ENCODE measurements around the gene NUDT12.

NUDT12 gene

DNA sequence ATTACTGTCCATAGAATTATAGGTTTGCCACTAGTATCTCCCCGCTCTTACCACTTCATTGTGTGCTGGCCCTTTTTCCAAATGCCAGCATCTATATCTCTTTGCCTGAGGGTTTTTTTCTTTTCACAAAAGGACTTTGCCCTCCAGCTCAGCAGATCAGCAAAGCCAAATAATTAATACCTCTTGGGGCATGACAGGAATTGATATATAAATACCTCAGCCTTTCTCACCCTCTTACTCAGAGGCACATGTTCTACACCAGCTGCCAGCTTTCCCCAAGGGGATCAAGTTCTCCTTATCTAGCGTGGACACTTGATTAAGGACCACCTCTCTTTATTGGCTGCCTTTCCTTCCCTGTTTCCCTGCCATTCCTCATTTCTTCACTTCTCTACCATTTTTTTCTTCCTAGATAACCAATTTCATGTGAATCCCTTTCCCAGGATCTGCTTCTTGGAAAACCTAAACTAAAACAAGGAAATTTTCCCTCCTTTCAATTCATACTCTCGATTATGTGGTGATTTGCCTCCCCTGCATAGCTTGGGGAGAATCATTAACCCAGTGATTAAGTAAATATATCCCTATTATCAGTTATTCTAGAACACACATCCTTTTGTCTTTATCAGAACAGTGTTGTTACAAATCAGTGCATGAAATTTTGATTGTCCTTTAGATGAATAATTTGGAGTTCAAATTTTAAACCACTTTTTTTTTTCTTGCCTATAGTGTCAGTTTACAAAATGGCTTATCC lies 6.9 kb upstream of the NUDT12 start:
- Histone ChIP-seq H3K4me1 (no peaks in the 10 kb centered on the region), H3K9me3 (ENCODE audit: control insufficient read depth, low read length) (no peaks in the 10 kb centered on the region), H3K4me3 (ENCODE audit: low read depth, low read length) (no peak overlapping the region), H3K4me2 (ENCODE audit: low read length) (no peak overlapping the region), H3K27ac (no peak overlapping the region), H3K36me3 (ENCODE audit: control insufficient read depth, insufficient read depth, low read length) (no peaks in the 10 kb centered on the region), H3K79me2 (no peaks in the 10 kb centered on the region), H3K27me3 (ENCODE audit: control insufficient read depth, insufficient read depth, low read length) (no peaks in the 10 kb centered on the region), H2AFZ (no peak overlapping the region), H3K9ac (no peak overlapping the region)
- TF ChIP-seq CTCF (IDR thresholded peaks at IDR 0.05), result no peak

GRCh38 chr5:103565719-103566118 lies 3.1 kb upstream of the NUDT12 start:
- Histone ChIP-seq H3K27me3 (ENCODE audit: control insufficient read depth, insufficient read depth, low read length) (no peaks in the 10 kb centered on the region), H3K36me3 (ENCODE audit: control insufficient read depth, insufficient read depth, low read length) (no peaks in the 10 kb centered on the region), H3K27ac (no peak overlapping the region), H3K4me3 (ENCODE audit: low read depth, low read length) (no peak overlapping the region), H3K9me3 (ENCODE audit: control insufficient read depth, low read length) (no peaks in the 10 kb centered on the region), H3K4me2 (ENCODE audit: low read length) (no peak overlapping the region), H3K4me1 (no peaks in the 10 kb centered on the region), H2AFZ (no peak overlapping the region), H3K79me2 (no peaks in the 10 kb centered on the region), H3K9ac (no peak overlapping the region)
- no peak for TF ChIP-seq CTCF (IDR thresholded peaks at IDR 0.05)

GRCh38 chr5:103561685-103562452 lies 720 bp downstream of the NUDT12 start:
- no peaks in the 10 kb centered on the region for H3K36me3 ChIP-seq (ENCODE audit: control insufficient read depth, insufficient read depth, low read length)
- no peak for TF ChIP-seq CTCF (IDR thresholded peaks at IDR 0.05)
- peak overlapping the region; percentile 90 for H3K4me3 ChIP-seq (ENCODE audit: low read depth, low read length)
- no peaks in the 10 kb centered on the region for H3K4me1 ChIP-seq
- peak overlapping the region; percentile 74 for H3K4me2 ChIP-seq (ENCODE audit: low read length)
- H3K79me2 ChIP-seq, result no peaks in the 10 kb centered on the region
- peak overlapping the region; percentile 39 for H3K9ac ChIP-seq
- H3K27me3 ChIP-seq (ENCODE audit: control insufficient read depth, insufficient read depth, low read length), result no peaks in the 10 kb centered on the region
- no peaks in the 10 kb centered on the region for H3K9me3 ChIP-seq (ENCODE audit: control insufficient read depth, low read length)
- peak overlapping the region; percentile 93 for H2AFZ ChIP-seq
- peak overlapping the region; percentile 84 for H3K27ac ChIP-seq

DNA sequence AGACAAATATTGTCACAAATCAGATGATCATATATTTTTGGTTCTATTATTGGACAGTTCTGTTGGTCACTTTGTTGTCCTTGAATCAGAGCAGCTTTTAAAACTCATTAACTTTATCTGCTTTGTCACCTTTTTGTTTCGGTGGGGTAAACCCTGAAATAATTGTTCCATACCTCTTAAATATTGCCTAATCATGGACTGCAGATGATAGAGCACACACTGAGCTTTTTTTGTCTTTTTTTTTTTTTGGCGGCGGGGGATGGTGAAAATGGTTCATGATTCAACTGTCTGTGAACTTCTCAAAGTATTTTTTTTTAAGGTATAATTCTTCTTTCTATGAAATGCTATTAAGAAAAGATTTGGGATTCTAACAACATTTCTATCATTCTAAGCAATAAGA lies 1.8 kb downstream of the NUDT12 start:
- H3K9me3 ChIP-seq (ENCODE audit: control insufficient read depth, low read length), result no peaks in the 10 kb centered on the region
- H3K4me2 ChIP-seq (ENCODE audit: low read length), result peak overlapping the region; percentile 74
- H3K27me3 ChIP-seq (ENCODE audit: control insufficient read depth, insufficient read depth, low read length), result no peaks in the 10 kb centered on the region
- no peak overlapping the region for H3K27ac ChIP-seq
- no peak overlapping the region for H2AFZ ChIP-seq
- H3K79me2 ChIP-seq, result no peaks in the 10 kb centered on the region
- H3K4me1 ChIP-seq, result no peaks in the 10 kb centered on the region
- H3K36me3 ChIP-seq (ENCODE audit: control insufficient read depth, insufficient read depth, low read length), result no peaks in the 10 kb centered on the region
- H3K9ac ChIP-seq, result no peak overlapping the region
- no peak for TF ChIP-seq CTCF (IDR thresholded peaks at IDR 0.05)
- no peak overlapping the region for H3K4me3 ChIP-seq (ENCODE audit: low read depth, low read length)

All from parathyroid adenoma (tissue), 2 donors.